Astrocyte of the hippocampus (primary cell): ENCODE measurements around the gene ZNF180.
"Not testable (repeated sequence)": the region's sequence is repeated elsewhere in the genome, so short reads cannot be mapped to it uniquely, and the experiment has no call there.

Experiments
- DNase-seq: peaks from one replicate; pipeline ENCODE4 v3.0.0; 2011; ENCODE audit warnings: low read depth, low spot score

Gene ZNF180

DNA sequence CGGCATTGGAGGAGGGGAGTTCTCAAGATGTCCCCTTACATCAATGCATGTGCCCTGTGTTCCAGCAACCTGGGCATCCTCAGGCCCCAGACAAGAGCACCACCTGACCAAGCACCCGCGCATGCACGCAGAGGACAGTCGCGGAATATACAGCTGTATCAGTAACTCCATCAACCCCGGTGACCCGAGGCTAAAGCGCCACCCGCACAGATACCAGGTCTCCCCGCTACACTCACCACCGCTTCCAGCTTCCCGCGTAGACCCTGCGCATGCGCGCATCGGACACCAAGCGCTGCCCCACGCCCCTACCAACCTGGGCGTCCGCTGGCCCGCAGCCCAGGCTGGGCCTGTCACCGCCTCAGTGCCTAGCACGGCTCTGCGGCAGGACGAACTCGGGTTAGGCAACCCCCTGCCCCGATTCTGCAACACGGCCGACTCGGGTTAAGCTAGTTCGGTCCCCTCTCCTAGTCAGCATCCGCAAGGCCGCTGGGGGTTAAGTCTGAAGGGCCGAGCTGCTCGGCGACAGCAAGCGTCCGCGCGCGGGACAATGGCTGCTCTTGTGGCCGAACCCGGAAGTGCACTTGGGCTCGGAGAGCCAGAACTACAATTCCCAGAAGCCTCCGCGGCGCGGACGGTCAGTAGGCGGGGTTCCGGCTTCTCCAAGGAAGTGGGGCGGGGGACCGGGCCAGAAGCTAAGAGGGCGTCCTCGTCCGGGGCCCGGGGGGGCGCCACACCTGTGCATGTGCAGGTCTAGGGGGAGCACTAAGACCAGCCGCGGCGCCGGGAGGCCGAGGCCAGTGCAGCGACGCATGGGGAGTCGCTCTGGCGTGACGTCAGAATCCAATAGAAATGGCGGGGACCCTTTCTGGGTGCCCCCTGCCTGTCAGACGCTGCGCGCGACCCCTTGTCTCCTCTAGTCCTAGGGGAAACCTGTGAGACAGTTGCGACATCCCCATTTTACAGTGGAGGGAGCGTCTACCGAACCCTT is at the start of gene ZNF180:
Gene ZNF180, minus strand, starts transcription at position 561 of the 988 bp plus-strand sequence. CDS start 3,188 bp downstream, outside the sequence.
- peak; percentile 98 for DNase-seq

DNA sequence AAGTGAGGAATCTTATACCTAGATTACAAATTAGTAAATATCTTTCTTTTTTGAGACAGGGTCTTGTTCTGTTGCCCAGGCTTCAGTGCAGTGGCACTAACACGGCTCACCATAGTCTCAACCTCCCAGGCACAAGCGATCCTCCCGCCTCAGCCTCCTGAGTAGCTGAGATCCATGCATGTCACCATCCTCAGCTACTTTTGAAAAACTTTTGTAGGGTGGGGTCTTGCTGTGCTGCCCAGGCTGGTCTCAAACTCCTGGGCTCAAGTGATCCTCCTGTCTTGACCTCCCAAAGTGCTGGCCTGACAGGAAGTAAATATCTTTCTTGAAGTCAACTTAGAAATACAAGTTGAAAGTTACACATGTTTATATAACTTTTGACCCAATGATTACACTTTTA is 49.2 kb upstream of the ZNF180 start:
- no peak for DNase-seq

DNA sequence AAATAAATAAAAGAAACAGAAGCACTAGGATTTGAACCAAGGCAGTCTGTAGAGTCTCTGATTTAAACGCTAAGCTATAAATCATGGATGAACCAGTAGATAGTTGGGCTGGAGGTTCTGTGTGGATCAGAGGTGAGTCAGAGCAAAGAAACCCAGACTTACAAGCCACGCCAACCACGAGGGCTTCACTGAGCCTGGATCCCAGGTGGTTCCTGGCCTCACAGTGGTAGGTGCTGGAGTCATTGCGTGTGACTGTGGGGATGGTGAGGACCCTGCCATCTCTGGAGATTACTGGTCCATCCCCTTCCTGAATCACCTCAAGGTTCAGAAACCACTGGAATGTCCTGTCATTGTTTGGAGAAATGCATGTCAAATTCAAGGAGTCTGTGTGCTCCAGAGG is 48.4 kb upstream of the ZNF180 start:
- peak; percentile 46 for DNase-seq

DNA sequence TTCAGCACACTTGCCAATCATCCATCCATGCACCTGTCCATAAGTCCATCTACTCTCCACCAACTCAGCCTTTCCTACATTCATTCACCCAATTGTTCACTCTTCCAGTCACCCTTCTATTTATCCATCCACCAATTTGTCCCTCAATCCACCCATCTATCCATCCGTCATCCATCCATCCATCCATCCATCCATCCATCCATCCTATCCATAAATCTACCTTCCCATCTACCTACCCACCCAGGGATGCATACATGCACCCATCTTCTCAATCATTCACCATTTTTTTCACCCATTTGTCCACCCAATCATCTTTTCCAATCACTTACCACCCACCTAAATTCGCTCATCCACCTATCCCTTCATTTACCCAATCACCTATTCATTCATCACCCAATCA is 43.7 kb upstream of the ZNF180 start:
- no peak for DNase-seq

DNA sequence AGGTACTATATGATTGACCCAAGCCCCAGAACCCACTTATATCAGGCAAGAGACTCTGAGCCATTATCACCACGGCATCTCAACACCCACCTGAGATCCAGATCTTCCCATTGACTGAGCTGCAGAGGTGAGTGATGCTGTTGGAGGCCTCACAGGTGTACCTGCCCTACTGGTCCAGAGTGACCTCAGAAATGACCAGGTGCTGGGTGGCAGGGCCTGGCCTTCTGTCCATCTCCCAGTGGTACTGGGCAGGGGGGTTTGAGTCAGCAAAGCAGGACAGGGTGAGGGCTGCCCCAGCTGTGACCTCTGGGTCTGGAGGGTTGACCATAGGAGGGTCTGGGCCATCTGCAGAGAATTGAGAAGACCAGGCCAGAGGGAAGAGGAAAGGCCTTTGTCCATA is 42.3 kb upstream of the ZNF180 start:
- no peak for DNase-seq

DNA sequence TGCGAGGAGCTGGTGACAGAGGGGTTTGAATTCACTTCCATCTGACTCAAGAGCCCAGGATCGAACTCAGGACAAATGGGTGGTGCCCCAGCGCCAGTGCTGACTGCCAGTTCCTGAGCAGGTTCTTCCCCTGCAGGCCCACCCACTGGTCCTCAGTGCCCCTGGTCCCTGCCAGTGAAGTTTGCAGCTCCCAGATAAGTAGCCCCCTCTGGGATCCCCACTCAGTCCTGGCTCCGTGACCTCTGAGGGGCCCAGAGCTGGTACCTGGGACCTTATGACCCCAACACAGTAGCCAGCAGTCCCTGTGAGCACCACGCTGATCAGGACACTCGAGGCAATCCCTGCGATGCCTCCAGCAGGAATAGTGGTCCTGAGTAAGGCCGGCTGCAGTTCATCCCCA is 40.4 kb upstream of the ZNF180 start:
- DNase-seq = no peak

DNA sequence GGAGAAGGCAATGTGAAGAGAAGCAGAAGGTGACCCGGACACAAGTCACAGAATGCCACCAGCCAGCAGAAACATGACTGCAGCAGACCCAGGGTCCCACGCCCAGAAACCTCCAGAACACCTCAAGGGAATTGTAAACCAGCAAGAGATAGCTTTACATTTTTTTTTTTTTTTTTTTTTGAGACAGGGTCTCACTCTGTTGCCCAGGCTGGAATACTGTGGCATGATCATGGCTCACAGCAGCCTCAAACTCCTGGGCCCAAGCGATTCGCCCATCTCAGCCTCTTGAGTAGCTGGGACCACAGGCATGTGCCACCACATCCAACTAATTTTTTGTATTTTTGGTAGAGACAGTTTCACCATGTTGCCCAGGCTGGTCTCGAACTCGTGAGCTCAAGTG is 39.7 kb upstream of the ZNF180 start:
- DNase-seq = no peak

DNA sequence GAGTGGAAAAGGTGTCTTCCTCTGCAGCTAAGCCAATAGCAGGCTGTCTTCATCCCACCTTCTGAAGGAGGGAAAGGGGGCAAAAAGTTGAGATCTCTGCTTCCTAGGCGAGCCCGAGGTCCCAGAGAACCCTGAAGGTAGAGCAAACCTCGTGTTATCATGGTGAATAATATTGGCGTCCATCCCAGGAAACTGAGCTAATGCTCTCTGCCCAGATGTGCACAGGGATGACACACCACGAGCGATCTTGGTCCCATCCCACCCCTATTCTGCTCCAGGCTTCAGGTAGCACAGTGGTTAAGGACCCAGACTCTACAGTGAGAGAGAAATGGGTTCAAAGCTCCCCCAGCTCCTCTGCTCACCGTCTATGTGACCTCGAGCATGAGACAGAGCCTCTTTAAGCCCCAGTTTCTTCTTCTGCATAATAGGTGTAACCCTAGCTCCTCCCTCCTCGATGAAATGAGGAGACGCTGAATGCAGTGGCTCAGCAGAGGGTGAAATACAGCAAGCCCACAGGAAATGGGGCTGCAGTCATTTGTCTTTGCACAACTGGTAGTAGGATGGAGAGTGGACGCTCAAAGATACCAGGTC is 39.0 kb upstream of the ZNF180 start:
- no peak for DNase-seq

DNA sequence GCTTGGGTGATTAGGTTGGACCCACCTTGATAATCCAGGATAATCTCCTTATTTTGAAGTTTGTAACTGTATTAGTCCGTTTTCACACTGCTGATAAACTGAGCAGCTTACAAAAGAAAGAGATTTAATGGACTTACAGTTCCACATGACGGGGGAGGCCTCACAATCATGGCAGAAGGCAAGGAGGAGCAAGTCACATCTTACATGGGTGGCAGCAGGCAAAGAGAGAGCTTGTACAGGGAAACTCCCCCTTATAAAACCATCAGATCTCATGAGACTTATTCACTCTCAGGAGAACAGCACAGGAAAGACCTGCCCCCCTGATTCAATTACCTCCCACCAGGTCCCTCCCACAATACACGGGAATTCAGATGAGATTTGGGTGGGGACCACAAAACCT is 35.0 kb upstream of the ZNF180 start:
- DNase-seq = not testable (repeated sequence)

DNA sequence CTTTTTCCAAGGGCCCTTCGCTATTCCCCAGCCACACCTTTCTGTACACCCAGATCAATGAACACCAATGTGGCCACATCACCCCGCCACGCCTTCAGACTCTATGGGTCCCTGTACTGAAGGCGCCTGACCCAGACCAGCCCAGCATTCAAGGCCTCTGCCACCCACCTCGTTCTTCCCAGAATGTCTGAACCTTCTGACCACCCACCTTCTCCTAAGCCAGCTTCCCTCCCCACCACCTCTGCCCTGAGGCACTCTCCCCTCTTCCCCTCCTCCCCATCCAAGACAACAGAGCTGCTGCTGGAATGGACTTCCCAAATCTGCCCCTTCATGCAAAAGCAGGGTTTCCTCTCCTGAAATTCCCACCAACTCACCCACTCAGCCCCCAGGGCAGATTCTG is 32.5 kb upstream of the ZNF180 start:
- no peak for DNase-seq

DNA sequence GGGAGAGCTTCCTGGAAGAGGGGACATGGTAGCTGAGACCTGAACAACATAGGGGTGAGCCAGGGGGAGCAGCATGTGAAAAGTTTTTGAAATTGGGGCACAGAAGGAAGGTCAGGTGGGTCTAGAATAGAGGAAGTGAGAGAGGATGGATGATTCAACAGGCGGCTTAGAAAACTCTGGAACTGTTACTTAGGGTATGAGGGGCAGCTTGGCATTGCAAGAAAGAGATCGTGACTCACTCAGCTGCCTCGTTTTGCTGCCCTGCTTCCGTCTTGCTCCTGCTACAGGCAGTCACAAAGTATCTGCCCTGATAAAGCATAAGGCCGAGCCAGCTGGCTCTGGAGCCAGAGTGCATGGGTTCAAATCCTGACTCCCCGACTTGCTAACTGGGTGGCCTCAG is 30.5 kb upstream of the ZNF180 start:
- peak; percentile 26 for DNase-seq

DNA sequence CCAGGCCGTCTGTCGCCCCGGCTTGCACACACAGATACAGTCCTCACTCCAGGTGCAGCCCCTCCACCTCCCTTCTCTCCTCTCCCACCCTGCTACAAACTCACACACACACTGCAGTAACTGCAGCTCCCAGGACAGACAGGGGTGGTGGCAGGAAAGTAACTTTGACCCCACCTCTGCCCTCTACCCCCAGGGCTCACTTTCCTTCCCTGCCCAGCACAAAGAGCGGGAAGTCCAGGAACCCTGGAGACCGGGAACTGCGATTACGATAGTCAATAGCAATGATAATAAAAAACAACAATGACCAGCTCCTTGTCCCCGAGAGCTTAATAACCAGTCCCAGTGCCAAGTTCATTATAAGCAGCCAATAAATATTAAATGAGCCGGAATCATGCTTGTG is 29.2 kb upstream of the ZNF180 start, which contains the start of gene CEACAM20:
Gene CEACAM20, minus strand, starts transcription at position 140 of the 400 bp plus-strand sequence. CDS start 166 bp downstream, outside the sequence.
- DNase-seq = no peak

DNA sequence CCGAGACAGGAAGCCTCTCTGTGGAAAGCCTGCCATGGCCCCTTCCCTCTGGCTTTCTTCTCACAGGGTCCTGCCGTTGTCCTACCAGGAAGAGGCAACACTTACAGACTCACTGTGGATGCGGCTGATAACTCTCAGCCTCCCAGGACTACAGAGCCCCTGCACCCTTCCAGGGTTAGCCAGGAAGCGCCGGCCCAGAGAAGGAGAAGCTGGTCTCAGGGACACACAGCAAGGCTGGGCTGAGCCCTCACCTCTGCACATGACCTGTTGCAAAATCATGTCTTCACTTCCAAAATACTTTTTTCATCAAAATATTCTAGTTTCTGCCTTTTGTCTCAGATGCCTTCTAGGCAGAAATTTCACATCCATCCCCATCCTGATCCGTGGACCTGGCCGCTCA is 27.2 kb upstream of the ZNF180 start:
- no peak for DNase-seq

DNA sequence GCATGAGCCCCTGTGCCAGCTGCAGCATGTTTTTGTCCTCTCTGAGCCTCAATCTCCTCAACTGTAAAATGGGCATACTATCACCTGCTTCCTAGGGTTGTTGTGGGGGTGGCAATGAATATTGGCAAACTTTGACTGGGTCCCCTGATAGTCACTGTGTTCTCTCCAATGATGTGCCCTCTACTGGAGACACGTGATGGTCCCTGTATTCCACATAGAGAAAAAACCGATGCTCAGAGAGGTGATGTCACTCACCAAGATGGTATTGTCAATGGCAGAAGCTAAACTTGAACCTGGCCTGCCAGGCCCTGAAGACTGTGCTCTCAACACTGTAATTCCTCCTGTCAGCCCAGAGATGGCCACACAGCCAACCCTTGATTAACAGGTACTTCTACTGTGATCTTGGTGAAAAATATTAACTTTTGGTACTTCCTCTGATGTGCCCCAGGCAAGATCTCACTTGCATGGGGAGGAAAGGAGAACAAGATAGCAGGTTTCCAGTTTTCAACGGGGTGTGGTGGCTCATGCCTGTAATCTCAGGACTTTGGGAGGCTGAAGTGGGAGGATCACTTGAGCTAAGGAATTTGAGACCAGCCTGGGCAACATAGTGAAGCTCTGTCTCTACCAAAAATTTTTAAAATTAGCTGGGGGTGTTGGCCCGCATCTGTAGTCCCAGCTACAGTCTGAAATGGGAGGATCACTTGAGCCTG is 25.6 kb upstream of the ZNF180 start:
- DNase-seq = no peak

DNA sequence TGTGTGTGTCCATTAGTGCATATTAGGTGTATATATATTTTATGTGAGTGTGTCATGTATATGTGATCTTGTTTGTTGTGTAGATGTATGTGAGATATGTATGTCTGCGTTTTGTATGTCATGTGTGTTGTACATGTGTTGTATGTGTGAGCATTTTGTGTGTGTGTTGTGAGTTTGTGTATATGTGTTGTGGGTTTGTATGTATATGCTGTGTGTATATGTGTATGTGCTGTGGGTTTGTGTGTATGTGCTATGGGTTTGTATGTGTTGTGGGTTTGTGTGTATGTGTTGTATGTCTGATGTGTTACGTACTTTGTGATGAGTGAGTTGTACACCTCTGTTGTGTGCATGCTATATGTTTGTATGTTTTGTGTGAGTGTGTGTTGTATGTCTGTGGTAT is 21.0 kb upstream of the ZNF180 start:
- DNase-seq = no peak

DNA sequence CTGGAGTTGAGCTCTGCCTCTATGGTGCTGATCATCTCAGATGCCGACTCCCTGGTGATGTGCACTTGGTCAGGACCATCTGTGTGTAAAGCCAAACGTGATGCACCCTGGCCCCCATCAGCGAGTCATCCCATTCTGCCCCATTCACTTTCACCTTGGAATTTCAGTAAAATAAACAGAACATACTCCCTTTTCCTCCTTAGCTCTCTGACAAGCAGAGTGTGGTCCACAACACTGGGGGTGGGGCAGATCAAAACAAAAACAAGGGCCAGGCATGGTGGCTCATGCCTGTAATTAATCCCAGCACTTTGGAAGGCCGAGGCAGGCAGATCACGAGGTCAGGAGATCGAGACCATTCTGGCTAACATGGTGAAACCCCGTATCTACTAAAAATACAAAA is 16.8 kb upstream of the ZNF180 start:
- DNase-seq = no peak

DNA sequence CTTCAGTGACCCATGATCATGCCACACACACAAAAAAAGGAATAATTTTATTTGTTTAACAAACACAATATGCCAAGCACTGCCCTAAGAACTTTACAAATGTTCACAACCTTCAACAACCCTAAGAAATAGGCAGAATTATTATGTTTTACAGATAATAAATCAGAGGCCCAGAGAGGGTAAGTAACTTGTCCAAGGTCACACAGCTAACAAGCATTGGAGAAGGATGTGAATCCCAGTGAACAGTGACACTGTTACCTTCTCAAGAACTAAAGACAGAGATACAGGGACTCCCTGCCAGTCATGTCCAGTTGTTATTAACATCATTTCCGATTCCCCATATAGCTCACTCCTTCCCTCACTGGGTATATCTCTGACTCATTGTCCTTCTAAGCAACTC is 15.6 kb upstream of the ZNF180 start:
- no peak for DNase-seq

DNA sequence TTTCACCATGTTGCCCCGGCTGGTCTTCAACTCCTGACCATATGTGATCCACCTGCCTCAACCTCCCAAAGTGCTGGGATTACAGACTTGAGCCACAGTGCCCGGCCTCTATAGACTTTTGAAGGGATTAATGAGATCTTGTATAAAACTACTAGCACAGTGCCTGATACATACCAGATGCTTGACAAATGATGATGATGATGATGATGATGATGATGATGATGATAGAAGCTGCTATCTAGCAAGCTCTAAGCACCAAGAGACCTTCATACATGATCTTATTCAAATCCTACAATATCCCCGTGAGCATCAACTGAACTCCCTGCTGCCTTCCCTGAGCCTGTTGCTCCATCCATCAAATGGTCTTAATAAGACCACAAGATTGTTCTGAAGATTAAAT is 14.7 kb upstream of the ZNF180 start:
- no peak for DNase-seq

DNA sequence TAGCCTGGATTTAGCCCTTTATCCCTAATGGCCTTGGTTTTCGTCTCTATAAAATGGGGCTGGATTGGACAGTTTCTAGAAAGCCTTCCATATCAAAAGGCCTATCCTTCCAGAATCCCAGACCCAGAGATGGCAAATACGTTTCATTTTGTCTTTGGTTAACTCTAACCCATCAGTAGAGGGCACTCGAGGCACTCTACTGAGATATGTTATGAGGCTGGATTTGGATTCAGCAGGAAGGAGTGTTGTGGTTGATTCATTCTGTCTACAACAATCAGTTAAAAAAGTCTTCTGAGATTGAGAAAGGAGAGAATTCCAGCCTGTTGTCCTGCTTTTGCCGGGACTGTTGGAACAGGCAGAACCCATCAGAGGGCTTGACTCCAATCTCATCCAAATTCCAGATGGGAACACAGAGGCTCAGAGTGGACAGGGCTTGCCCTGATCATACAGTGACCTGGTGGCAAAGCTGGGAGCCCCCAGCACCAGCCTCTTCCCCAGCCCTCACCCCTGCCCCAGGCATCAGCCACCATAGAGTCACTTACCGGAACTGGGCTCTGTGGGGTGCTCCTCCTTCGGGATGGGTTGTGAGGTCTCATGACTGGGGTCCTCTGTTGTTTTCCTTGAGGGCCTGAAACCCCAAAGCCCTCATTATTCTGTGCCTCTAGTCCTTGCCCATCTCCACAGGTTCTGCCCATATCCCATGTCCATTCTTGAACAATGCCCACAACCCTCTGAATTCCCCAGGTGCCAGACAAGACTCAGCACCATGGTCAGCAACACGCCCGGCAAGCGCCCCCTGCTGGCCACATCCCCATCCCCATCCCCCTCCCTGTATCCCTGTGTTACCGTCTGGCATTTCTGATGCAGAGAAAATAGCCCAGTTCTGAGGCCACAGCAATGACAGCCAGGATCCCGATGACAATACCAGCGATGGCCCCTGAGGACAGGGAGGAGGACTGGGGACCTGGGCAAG is 12.3 kb upstream of the ZNF180 start:
- peak; percentile 44 for DNase-seq

DNA sequence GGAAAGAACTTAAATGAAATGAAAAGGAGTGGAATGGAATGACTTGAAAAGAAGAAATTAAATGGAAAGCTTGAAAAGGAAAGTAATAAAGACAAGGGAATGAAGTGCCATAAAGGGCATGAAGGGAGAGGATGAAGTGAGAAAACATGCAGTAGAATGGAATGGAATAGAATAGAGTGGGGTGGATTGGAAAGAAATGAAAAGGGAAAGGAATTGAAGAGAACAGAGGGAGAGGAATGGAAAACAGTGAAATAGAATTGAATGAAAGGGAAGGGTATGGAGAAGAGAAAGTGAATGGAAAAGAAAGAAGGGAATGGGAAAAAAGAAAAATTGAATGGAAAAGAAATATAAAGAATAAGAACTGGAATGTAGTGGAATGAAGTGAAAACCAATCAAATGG is 9.2 kb upstream of the ZNF180 start:
- no peak for DNase-seq

DNA sequence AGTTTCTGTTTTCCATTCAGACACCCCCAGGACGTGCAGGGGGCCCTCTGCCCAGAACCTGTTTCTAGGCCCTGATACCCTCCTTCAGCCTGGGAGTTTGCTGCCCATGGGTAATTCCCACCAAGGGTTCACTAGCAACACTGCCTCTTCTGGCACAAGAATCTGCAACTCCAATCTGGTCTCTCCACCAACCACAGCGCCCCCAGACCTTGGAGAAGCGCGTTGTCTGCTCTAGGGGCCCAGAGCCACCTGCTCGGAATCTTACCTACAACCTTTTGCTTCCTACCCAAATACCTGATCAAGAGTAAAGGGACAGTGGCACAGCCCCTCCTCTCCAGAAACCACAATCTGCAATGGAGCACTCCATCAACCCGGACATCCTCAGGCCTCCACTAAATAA is 763 bp downstream of the ZNF180 start:
- DNase-seq = peak; percentile 3
